ENCODE data around the gene PMAIP1. TPM values are rescaled to one million over a fixed set of nuclear protein-coding genes. Genes with fewer than 3 reads are reported as not detected.

Gene PMAIP1
- total RNA-seq, 1 donor from 2014 or later = 0.82 TPM

DNA sequence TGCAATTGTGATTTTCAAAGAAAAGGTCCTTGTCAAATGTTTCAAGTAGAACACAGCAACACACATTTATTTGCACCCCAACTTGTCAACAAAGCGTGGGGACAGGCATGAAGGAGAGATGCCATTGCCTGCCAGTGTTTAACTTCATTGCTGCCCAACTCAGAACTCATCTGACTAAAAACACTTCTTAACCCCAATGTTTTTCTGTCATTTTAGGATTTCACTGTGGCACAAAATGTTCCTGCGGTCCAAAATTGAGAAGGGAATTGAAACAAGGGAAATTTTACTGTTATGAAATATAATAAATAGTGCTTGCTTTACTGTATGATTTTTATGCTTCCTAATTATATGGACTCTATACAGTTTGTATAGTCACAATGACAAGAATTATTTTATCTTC is 45.7 kb downstream of the PMAIP1 start:
- FAIRE-seq (no peak), DNase-seq (ENCODE audit: low spot score in 2 of 2) (no peak)

GRCh38 chr18:59950215-59950944 is 50.6 kb downstream of the PMAIP1 start:
- FAIRE-seq = no peak
- no peak for DNase-seq (ENCODE audit: low spot score in 2 of 2)

DNA sequence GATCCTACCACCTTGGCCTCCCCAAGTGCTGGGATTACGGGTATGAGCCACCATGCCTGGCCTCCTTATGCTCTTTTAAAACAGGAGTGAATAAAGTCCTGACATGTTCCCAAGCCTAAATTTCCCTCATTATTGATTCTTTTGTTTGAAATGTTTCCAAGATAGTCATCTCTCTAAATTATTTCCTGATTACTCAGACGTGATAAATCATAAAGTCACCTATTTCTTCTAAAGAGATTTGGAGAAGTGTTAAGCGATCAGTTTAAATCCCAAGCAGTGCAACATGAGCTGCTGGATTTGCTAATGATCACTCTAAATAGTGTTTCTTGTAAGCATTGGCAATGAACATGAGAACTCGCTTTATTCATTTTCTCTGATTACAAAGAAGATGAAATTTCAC is 51.8 kb downstream of the PMAIP1 start:
- FAIRE-seq (no peak), DNase-seq (ENCODE audit: low spot score in 2 of 2) (no peak)

- FAIRE-seq = no peak
- no peak for DNase-seq (ENCODE audit: low spot score in 2 of 2)
These were observed 52.6 kb downstream of the PMAIP1 start for GRCh38 chr18:59952283-59953007.

Other genes with a start within 250 kb of the PMAIP1 start
- gene CCBE1, start 202.6 kb upstream of the PMAIP1 start, total RNA-seq = 32.6 TPM

Data from frontal cortex (tissue), 4 donors.